Sigmoid colon (tissue), 7 donors: ENCODE measurements around the gene ANKLE1. TPM values are rescaled to one million over a fixed set of nuclear protein-coding genes. Genes with fewer than 3 reads are reported as not detected.

ENCODE experiments used
- DNase-seq: peaks from one replicate; pipeline ENCODE4 v3.0.0-alpha.2; 2019
- H3K27ac ChIP-seq, 4 donors: fragments of 200-600 bp; sonication (generic); one replicate each; pipeline ENCODE4 v1.5.1; 2016 to 2019; ENCODE audit warnings: mild to moderate bottlenecking in 1 of 4
- H3K27me3 ChIP-seq, 3 donors: fragments of 200-600 bp; sonication (generic); one replicate each; pipeline ENCODE4 v1.5.1; 2019; ENCODE audit warnings: mild to moderate bottlenecking in 1 of 3
- H3K36me3 ChIP-seq, 4 donors: fragments of 200-600 bp; sonication (generic); one replicate each; pipeline ENCODE4 v1.5.1; 2016 to 2019
- H3K4me1 ChIP-seq, 4 donors: fragments of 200-600 bp; sonication (generic); one replicate each; pipeline ENCODE4 v1.5.1; 2017 to 2019
- H3K4me3 ChIP-seq, 4 donors: fragments of 200-600 bp; sonication (generic); one replicate each; pipeline ENCODE4 v1.5.1; 2017 to 2019; ENCODE audit warnings: mild to moderate bottlenecking in 2 of 4, moderate library complexity in 1 of 4
- H3K9me3 ChIP-seq, 4 donors: fragments of 200-600 bp in 3 of 4; sonication (generic) in 3 of 4; one replicate each; pipeline versions ENCODE4 v1.5.1 to v1.6.1; 2013 to 2019
- CTCF ChIP-seq, 4 experiments: fragments of 450-650 bp in 3 of 4; fragments of 200-600 bp in 1 of 4; IDR thresholded peaks; one replicate each; pipeline ENCODE4 v1.5.1; 2016 to 2019; ENCODE audit warnings: antibody characterized with exemption in 4 of 4, mild to moderate bottlenecking in 3 of 4, moderate library complexity in 2 of 4
- EP300 ChIP-seq, 4 donors: sonication (generic); formaldehyde crosslinking; IDR thresholded peaks; one replicate each; pipeline ENCODE4 v1.6.1; 2017; ENCODE audit warnings: antibody characterized with exemption in 4 of 4
- POLR2A ChIP-seq, 2 donors: fragments of 450-650 bp; IDR thresholded peaks; one replicate each; pipeline ENCODE4 v1.6.1; 2016; ENCODE audit warnings: antibody characterized with exemption in 2 of 2, mild to moderate bottlenecking in 2 of 2, moderate library complexity in 2 of 2
- POLR2AphosphoS5 ChIP-seq, 4 donors: sonication (generic); formaldehyde crosslinking; IDR thresholded peaks; one replicate each; pipeline ENCODE4 v1.6.1; 2017; ENCODE audit warnings: antibody characterized with exemption in 4 of 4
- WGBS, 2 donors: extraction: QIAGEN DNeasy Blood & Tissue Kit; methylation state at CpG; one replicate each; pipeline ENCODE4 v1.1.7; 2013; 5-methylcytosine and 5-hydroxymethylcytosine counted together
- intact Hi-C: fragments of 100-400 bp; cut with DNase I; formaldehyde crosslinking; loops from one replicate; pipeline ENCODE4 v1.15.1; 2023
- polyA plus RNA-seq, 3 donors: library from polyadenylated mRNA; stranded (reverse); fragments of 200-250 nt; gene quantifications; one replicate each; pipeline ENCODE4 v1.2.3, GENCODE V29; 2013
- total RNA-seq, 4 donors: library from RNA; depleted of rRNA; stranded (reverse); fragments of >200 nt; gene quantifications; one replicate each; pipeline ENCODE4 v1.1.0, GENCODE V29; 2016
- donor health status: healthy with polysubstance abuse.
- donor health status: Bipolar disorder and iron deficiency.
- donor health status: healthy.

ANKLE1 gene
- total and polyA plus RNA-seq, 7 donors, result 0.49 to 1.3 (median 0.71) TPM; not detected in 2

- intact Hi-C loops, result no loop called here
- H3K27me3 ChIP-seq, result peaks cover 5 to 19% (median 11%) of the 10 kb centered on the region in 3 donors
- H3K9me3 ChIP-seq, result no peaks in the 10 kb centered on the region
- no peak overlapping the region for H3K4me3 ChIP-seq
- H3K36me3 ChIP-seq, result peaks cover 9 to 33% (median 14%) of the 10 kb centered on the region in 4 donors
- 93% methylated on average over 28 of the region's 28 CpGs for WGBS, 2 donors
- no peak for TF ChIP-seq POLR2A (IDR thresholded peaks at IDR 0.05)
- TF ChIP-seq CTCF (IDR thresholded peaks at IDR 0.05), result no peak
- TF ChIP-seq POLR2AphosphoS5 (IDR thresholded peaks at IDR 0.05), result no peak
- TF ChIP-seq EP300 (IDR thresholded peaks at IDR 0.05), result no peak
- no peak for DNase-seq
- H3K4me1 ChIP-seq, result peaks cover 0 to 22% (median 19%) of the 10 kb centered on the region in 4 donors
- H3K27ac ChIP-seq, result no peak overlapping the region
Observed at GRCh38 chr19:17324357-17325114, 42.8 kb downstream of the ANKLE1 start.

GRCh38 chr19:17325133-17325532 lies 43.4 kb downstream of the ANKLE1 start:
- TF ChIP-seq POLR2AphosphoS5 (IDR thresholded peaks at IDR 0.05) (no peak), EP300 (IDR thresholded peaks at IDR 0.05) (no peak), CTCF (IDR thresholded peaks at IDR 0.05) (no peak), POLR2A (IDR thresholded peaks at IDR 0.05) (no peak)
- H3K9me3 ChIP-seq, result no peaks in the 10 kb centered on the region
- H3K27ac ChIP-seq, result no peak overlapping the region
- peaks cover 5 to 25% (median 15%) of the 10 kb centered on the region in 3 donors for H3K27me3 ChIP-seq
- peaks cover 6 to 27% (median 8%) of the 10 kb centered on the region in 4 donors for H3K36me3 ChIP-seq
- peaks cover 0 to 22% (median 19%) of the 10 kb centered on the region in 4 donors for H3K4me1 ChIP-seq
- no peak overlapping the region for H3K4me3 ChIP-seq
- no peak for DNase-seq
- intact Hi-C loops, result no loop called here
- WGBS, 2 donors, result 97% methylated on average over 20 of the region's 20 CpGs

GRCh38 chr19:17325881-17326594 lies 44.3 kb downstream of the ANKLE1 start:
- no peaks in the 10 kb centered on the region for H3K9me3 ChIP-seq
- H3K36me3 ChIP-seq, result peaks cover 0 to 25% (median under 1%) of the 10 kb centered on the region in 4 donors
- DNase-seq, result no peak
- WGBS, 2 donors, result 86 to 88% methylated on average over 17 of the region's 17 CpGs
- no peak overlapping the region for H3K27ac ChIP-seq
- intact Hi-C loops, result no loop called here
- peaks cover 5 to 34% (median 24%) of the 10 kb centered on the region in 3 donors for H3K27me3 ChIP-seq
- H3K4me1 ChIP-seq, result peaks cover 0 to 22% (median 19%) of the 10 kb centered on the region in 4 donors
- H3K4me3 ChIP-seq, result no peak overlapping the region
- no peak for TF ChIP-seq EP300 (IDR thresholded peaks at IDR 0.05)
- no peak for TF ChIP-seq CTCF (IDR thresholded peaks at IDR 0.05)
- no peak for TF ChIP-seq POLR2A (IDR thresholded peaks at IDR 0.05)
- no peak for TF ChIP-seq POLR2AphosphoS5 (IDR thresholded peaks at IDR 0.05)

GRCh38 chr19:17326595-17326966 lies 44.9 kb downstream of the ANKLE1 start:
- H3K36me3 ChIP-seq, result peaks cover 0 to 20% (median 0%) of the 10 kb centered on the region in 4 donors
- TF ChIP-seq POLR2A (IDR thresholded peaks at IDR 0.05), result no peak
- TF ChIP-seq CTCF (IDR thresholded peaks at IDR 0.05), result no peak
- TF ChIP-seq POLR2AphosphoS5 (IDR thresholded peaks at IDR 0.05), result no peak
- no peak for TF ChIP-seq EP300 (IDR thresholded peaks at IDR 0.05)
- H3K27me3 ChIP-seq, result peaks cover 5 to 40% (median 27%) of the 10 kb centered on the region in 3 donors
- peaks cover 0 to 22% (median 19%) of the 10 kb centered on the region in 4 donors for H3K4me1 ChIP-seq
- no peak for DNase-seq
- H3K9me3 ChIP-seq, result no peaks in the 10 kb centered on the region
- H3K4me3 ChIP-seq, result no peak overlapping the region
- 87 to 88% methylated on average over 11 of the region's 11 CpGs for WGBS, 2 donors
- intact Hi-C loops, result no loop called here
- no peak overlapping the region for H3K27ac ChIP-seq
